ENCODE data around the gene FES.

The FES gene

GRCh38 chr15:90859234-90860131 lies 24.8 kb upstream of the FES start:
- TF ChIP-seq CTCF (IDR thresholded peaks at IDR 0.05) = no peak
- Mint-ChIP-seq H3K27me3 (ENCODE audit: low read depth, poor library complexity) (peaks cover 3% of the 10 kb centered on the region), H3K9me3 (no peaks in the 10 kb centered on the region), H3K36me3 (ENCODE audit: low read depth) (no peaks in the 10 kb centered on the region), H3K4me1 (peaks cover 26% of the 10 kb centered on the region), H3K4me3 (peak overlapping the region; percentile 47), H3K27ac (peak overlapping the region; percentile 57)
- DNase-seq = no peak

- no peak for TF ChIP-seq CTCF (IDR thresholded peaks at IDR 0.05)
- Mint-ChIP-seq H3K9me3 (no peaks in the 10 kb centered on the region), H3K27ac (no peak overlapping the region), H3K36me3 (ENCODE audit: low read depth) (no peaks in the 10 kb centered on the region), H3K4me3 (no peak overlapping the region), H3K4me1 (peaks cover 26% of the 10 kb centered on the region), H3K27me3 (ENCODE audit: low read depth, poor library complexity) (peaks cover 3% of the 10 kb centered on the region)
- no peak for DNase-seq
Measured at GRCh38 chr15:90860450-90860849, 23.9 kb upstream of the FES start.

GRCh38 chr15:90860942-90861675 lies 23.2 kb upstream of the FES start:
- Mint-ChIP-seq H3K27ac (no peak overlapping the region), H3K9me3 (no peaks in the 10 kb centered on the region), H3K4me1 (peaks cover 31% of the 10 kb centered on the region), H3K4me3 (no peak overlapping the region), H3K36me3 (ENCODE audit: low read depth) (no peaks in the 10 kb centered on the region), H3K27me3 (ENCODE audit: low read depth, poor library complexity) (peaks cover 3% of the 10 kb centered on the region)
- TF ChIP-seq CTCF (IDR thresholded peaks at IDR 0.05) = no peak
- DNase-seq = no peak

- H3K27ac Mint-ChIP-seq = no peak overlapping the region
- H3K4me3 Mint-ChIP-seq = no peak overlapping the region
- TF ChIP-seq CTCF (IDR thresholded peaks at IDR 0.05) = no peak
- no peaks in the 10 kb centered on the region for H3K36me3 Mint-ChIP-seq (ENCODE audit: low read depth)
- H3K9me3 Mint-ChIP-seq = no peaks in the 10 kb centered on the region
- H3K4me1 Mint-ChIP-seq = peaks cover 45% of the 10 kb centered on the region
- DNase-seq = no peak
- H3K27me3 Mint-ChIP-seq (ENCODE audit: low read depth, poor library complexity) = no peaks in the 10 kb centered on the region
Measured at GRCh38 chr15:90862487-90862886, 21.8 kb upstream of the FES start.

GRCh38 chr15:90862964-90863778 lies 21.1 kb upstream of the FES start:
- Mint-ChIP-seq H3K4me3 (no peak overlapping the region), H3K36me3 (ENCODE audit: low read depth) (no peaks in the 10 kb centered on the region), H3K27me3 (ENCODE audit: low read depth, poor library complexity) (no peaks in the 10 kb centered on the region), H3K27ac (no peak overlapping the region), H3K4me1 (peaks cover 52% of the 10 kb centered on the region), H3K9me3 (no peaks in the 10 kb centered on the region)
- no peak for DNase-seq
- TF ChIP-seq CTCF (IDR thresholded peaks at IDR 0.05) = no peak
